HAP-1 (cell line): ENCODE data around the gene SYCE3.
"Not testable (repeated sequence)": the region's sequence is repeated elsewhere in the genome, so short reads cannot be mapped to it uniquely, and the experiment has no call there.

Experiments
- DNase-seq, 2 experiments: peaks; one replicate each; pipeline ENCODE4 v3.0.0-alpha.2; 2016 to 2020; ENCODE audit warnings: low spot score in 2 of 2
- H3K27me3 ChIP-seq: fragments of 250-450 bp; sonication (Bioruptor Pico); 2 replicates; pipeline ENCODE4 v1.5.1; 2020; ENCODE audit warnings: low read depth, mild to moderate bottlenecking, moderate library complexity
- H3K36me3 ChIP-seq: fragments of 250-450 bp; sonication (Bioruptor Pico); replicated peaks from 2 replicates; pipeline ENCODE4 v1.5.1; 2020; ENCODE audit warnings: mild to moderate bottlenecking
- H3K4me1 ChIP-seq: fragments of 250-450 bp; sonication (Bioruptor Pico); 2 replicates; pipeline ENCODE4 v1.5.1; 2020; ENCODE audit warnings: mild to moderate bottlenecking
- H3K4me3 ChIP-seq: fragments of 250-450 bp; sonication (Bioruptor Pico); 2 replicates; pipeline ENCODE4 v1.5.1; 2020; ENCODE audit warnings: mild to moderate bottlenecking, moderate library complexity
- H3K9me3 ChIP-seq: fragments of 250-450 bp; sonication (Bioruptor Pico); 2 replicates; pipeline ENCODE4 v1.5.1; 2020; ENCODE audit warnings: mild to moderate bottlenecking, moderate library complexity
- in situ Hi-C: fragments of 300-500 bp; cut with MboI; formaldehyde crosslinking; loops from 3 replicates; pipeline ENCODE4 v1.14.3; 2020; ENCODE audit warnings: low sequenced_read_pairs, inconsistent platforms, mixed read lengths

SYCE3 gene

DNA sequence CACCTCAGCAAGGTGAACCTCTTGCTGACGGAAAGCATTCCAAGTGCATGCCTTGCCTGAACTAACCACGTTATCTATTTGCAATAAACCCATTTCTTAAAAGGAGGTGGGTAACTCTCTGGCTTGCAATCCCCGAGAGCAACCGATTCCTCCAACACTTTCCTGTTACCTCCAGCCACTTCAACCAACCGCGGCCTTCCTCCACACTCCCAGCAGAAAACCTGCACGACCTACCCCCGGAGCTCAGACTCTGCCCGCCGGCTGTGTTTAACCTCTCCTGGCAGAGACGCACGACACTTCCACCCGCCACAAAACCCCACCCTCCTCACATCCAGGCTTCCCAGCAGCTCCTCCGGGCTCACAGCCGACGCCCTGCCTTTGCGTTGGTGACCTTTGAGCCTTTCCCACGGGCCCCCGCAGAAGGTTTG is 38.0 kb downstream of the SYCE3 start:
- in situ Hi-C loops: no loop called here

GRCh38 chr22:50523806-50524675 is 38.7 kb downstream of the SYCE3 start:
- in situ Hi-C loops: no loop called here
- H3K4me1 ChIP-seq: peaks cover 8% of the 10 kb centered on the region; the same call in 1 of the 2 replicates
- peak in 1 of 2 experiments; percentile 23 for DNase-seq
- H3K9me3 ChIP-seq: no peaks in the 10 kb centered on the region
- H3K36me3 ChIP-seq: peaks cover 50% of the 10 kb centered on the region
- peak overlapping the region; percentile 87 for H3K4me3 ChIP-seq
- no peaks in the 10 kb centered on the region for H3K27me3 ChIP-seq

More for the DNA sequence above, 38.0 kb downstream of the SYCE3 start:
- Histone ChIP-seq H3K9me3 (no peaks in the 10 kb centered on the region), H3K4me3 (peak overlapping the region; percentile 87), H3K4me1 (peaks cover 8% of the 10 kb centered on the region; the same call in 1 of the 2 replicates), H3K27me3 (no peaks in the 10 kb centered on the region), H3K36me3 (peaks cover 43% of the 10 kb centered on the region)
- DNase-seq: no peak

DNA sequence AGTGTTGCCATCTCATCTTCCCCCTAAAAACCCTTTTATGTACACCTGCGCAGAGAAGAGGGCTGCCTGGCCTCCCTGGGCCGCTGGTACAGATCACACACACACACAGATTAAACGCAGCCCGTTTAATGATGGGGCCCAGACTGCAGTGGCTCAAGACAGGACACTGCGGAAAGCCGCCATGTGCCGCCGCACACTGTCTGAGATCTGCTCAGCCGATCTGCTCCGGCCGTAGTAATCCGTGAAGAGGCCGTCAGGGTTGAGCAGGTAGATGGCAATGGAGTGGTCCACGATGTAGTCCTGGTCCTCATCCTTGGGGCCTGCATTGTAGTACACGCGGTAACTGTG is 39.3 kb downstream of the SYCE3 start:
- Histone ChIP-seq H3K4me3 (no peak overlapping the region), H3K4me1 (peaks cover 8% of the 10 kb centered on the region; the same call in 1 of the 2 replicates), H3K9me3 (no peaks in the 10 kb centered on the region), H3K36me3 (peaks cover 54% of the 10 kb centered on the region), H3K27me3 (no peaks in the 10 kb centered on the region)
- no peak for DNase-seq
- in situ Hi-C loops: no loop called here

GRCh38 chr22:50522806-50523438 is 39.8 kb downstream of the SYCE3 start:
- peaks cover 8% of the 10 kb centered on the region; the same call in 1 of the 2 replicates for H3K4me1 ChIP-seq
- H3K27me3 ChIP-seq: no peaks in the 10 kb centered on the region
- H3K36me3 ChIP-seq: peaks cover 59% of the 10 kb centered on the region
- H3K9me3 ChIP-seq: no peaks in the 10 kb centered on the region
- in situ Hi-C loops: no loop called here
- no peak overlapping the region for H3K4me3 ChIP-seq
- no peak for DNase-seq

- in situ Hi-C loops: no loop called here
- no peak overlapping the region for H3K4me3 ChIP-seq
- H3K9me3 ChIP-seq: no peaks in the 10 kb centered on the region
- H3K36me3 ChIP-seq: peaks cover 64% of the 10 kb centered on the region
- peaks cover 7% of the 10 kb centered on the region; the same call in 1 of the 2 replicates for H3K4me1 ChIP-seq
- DNase-seq: no peak
- no peaks in the 10 kb centered on the region for H3K27me3 ChIP-seq
Observed at GRCh38 chr22:50522208-50522805, 40.4 kb downstream of the SYCE3 start.

DNA sequence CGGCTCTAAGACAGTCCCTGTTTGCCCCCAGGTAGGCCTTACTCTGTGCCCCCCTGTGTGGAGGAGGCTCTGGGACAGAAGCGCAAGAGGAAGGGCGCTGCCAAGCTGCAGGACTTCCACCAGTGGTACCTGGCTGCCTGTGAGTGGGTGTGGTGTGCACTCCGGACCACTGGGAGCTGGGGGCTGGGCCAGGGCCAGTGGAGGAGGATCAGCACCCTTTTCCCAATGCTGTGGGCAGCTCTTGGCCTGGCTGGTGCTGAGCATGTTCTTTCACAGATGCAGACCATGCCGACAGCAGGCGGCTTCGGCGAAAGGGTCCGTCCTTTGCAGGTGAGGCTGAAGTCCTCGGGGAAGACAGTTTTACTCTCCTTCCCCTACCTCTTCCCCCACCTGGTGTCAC is 41.0 kb downstream of the SYCE3 start:
- Histone ChIP-seq H3K9me3 (no peaks in the 10 kb centered on the region), H3K36me3 (peaks cover 67% of the 10 kb centered on the region), H3K27me3 (no peaks in the 10 kb centered on the region), H3K4me3 (no peak overlapping the region), H3K4me1 (peaks cover 1% of the 10 kb centered on the region; the same call in 1 of the 2 replicates)
- DNase-seq: no peak
- in situ Hi-C loops: no loop called here

GRCh38 chr22:50520826-50521453 is 41.8 kb downstream of the SYCE3 start:
- in situ Hi-C loops: no loop called here
- no peak for DNase-seq
- Histone ChIP-seq H3K9me3 (no peaks in the 10 kb centered on the region), H3K36me3 (peaks cover 74% of the 10 kb centered on the region), H3K4me1 (no peaks in the 10 kb centered on the region), H3K27me3 (no peaks in the 10 kb centered on the region), H3K4me3 (no peak overlapping the region)

- H3K9me3 ChIP-seq, H3K4me1 ChIP-seq, in situ Hi-C loops, H3K27me3 ChIP-seq, DNase-seq, H3K4me3 ChIP-seq: not testable (repeated sequence)
- peaks cover 75% of the 10 kb centered on the region for H3K36me3 ChIP-seq
Observed at GRCh38 chr22:50520184-50520583, 42.5 kb downstream of the SYCE3 start.

- H3K27me3 ChIP-seq: no peaks in the 10 kb centered on the region
- no peak for DNase-seq
- H3K4me3 ChIP-seq: no peak overlapping the region
- no peaks in the 10 kb centered on the region for H3K4me1 ChIP-seq
- H3K36me3 ChIP-seq: peaks cover 74% of the 10 kb centered on the region
- no peaks in the 10 kb centered on the region for H3K9me3 ChIP-seq
- in situ Hi-C loops: loop anchor here (10.0 kb wide), 1 partner anchor 264 kb away; the partner anchor contains the start of gene HDAC10
Observed at GRCh38 chr22:50519151-50519550, 43.6 kb downstream of the SYCE3 start.

DNA sequence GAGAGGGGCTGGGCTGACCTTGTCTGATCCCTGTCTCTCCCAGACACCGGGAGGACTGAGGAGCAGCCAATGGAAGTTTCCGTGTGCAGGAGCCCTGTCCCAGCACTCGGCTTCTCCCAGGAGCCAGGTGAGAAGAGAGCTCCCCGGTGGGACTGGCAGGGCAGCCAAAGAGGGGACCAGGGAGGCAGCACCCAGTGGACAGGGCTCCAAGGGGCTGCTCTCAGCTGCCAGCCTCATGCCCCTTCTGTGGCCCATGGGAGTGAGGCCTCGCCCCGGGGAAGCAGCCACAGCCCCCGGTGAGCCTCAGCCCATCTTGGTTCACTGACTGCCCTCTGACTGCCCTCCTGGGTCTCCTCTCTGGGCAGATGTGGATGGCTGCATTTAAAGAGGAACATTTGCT is 44.1 kb downstream of the SYCE3 start:
- in situ Hi-C loops: loop anchor here (10.0 kb wide), 1 partner anchor 264 kb away; the partner anchor contains the start of gene HDAC10

DNA sequence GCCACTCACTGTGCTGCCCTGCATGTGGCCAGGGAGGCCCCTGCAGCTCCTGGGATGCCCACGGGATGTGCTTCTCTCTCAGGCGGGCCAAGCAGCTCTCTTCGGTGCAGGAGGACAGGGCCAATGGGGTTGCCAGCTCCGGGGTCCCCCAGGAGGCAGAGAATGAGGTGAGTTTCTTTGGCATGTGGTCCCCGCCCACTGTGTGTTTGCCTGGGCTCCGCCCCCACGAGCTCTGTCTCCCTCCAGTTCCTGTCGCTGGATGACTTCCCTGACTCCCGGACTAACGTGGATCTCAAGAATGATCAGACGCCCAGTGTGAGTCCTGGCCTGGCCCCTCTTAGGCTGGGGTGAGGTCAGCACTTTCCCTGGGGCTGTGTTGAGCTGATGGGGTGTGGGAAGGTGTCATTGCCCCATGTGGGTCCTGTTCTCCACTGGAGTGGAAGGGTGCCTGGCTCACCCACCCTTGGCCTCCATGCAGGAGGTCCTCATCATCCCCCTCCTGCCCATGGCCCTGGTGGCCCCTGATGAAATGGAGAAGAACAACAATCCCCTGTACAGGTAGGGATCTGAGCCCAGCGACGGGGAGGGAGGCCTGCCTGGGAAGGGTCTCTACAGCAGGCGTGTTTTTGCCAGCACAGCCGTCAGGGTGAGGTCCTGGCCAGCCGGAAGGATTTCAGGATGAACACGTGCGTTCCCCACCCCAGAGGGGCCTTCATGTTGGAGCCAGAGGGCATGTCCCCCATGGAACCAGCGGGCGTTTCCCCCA is 45.0 kb downstream of the SYCE3 start:
- Histone ChIP-seq H3K9me3 (no peaks in the 10 kb centered on the region), H3K27me3 (no peaks in the 10 kb centered on the region)

More for the DNA sequence above, 44.1 kb downstream of the SYCE3 start:
- H3K9me3 ChIP-seq: no peaks in the 10 kb centered on the region
- no peaks in the 10 kb centered on the region for H3K4me1 ChIP-seq
- peaks cover 68% of the 10 kb centered on the region for H3K36me3 ChIP-seq
- no peak for DNase-seq
- H3K4me3 ChIP-seq: no peak overlapping the region
- no peaks in the 10 kb centered on the region for H3K27me3 ChIP-seq

GRCh38 chr22:50516891-50517290 is 45.8 kb downstream of the SYCE3 start:
- Histone ChIP-seq H3K9me3 (no peaks in the 10 kb centered on the region), H3K27me3 (no peaks in the 10 kb centered on the region), H3K4me1 (no peaks in the 10 kb centered on the region), H3K36me3 (peaks cover 58% of the 10 kb centered on the region), H3K4me3 (no peak overlapping the region)
- in situ Hi-C loops: loop anchor here (10.0 kb wide), 1 partner anchor 262 kb away; the partner anchor contains the start of gene HDAC10
- DNase-seq: no peak

More for the DNA sequence above, 45.0 kb downstream of the SYCE3 start:
- peaks cover 63% of the 10 kb centered on the region for H3K36me3 ChIP-seq
- no peak for DNase-seq
- H3K4me3 ChIP-seq: no peak overlapping the region
- in situ Hi-C loops: loop anchor here (10.0 kb wide), 1 partner anchor 263 kb away; the partner anchor contains the start of gene HDAC10
- no peaks in the 10 kb centered on the region for H3K4me1 ChIP-seq

DNA sequence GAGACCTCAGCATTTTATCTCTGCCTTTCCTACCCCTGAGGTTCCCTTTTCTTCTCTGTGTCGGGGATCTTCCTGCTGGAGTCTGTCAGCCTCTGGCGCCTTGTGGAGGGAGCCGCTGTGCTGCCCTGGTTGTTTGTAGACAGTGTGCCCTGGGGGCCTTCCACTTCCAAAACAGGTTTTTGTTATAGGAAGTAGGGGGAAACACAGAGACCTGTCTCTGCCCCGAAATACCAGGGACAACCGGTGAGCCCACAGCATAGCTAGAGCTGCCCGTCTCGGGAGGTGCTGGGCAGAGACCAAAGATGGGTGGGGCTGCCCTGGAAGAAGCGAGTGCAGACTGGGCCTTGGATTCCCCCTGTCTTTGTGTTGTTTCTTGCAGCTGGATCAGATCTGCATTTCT is 46.7 kb downstream of the SYCE3 start:
- peaks cover 52% of the 10 kb centered on the region for H3K36me3 ChIP-seq
- DNase-seq: no peak
- in situ Hi-C loops: loop anchor here (10.0 kb wide), 1 partner anchor 261 kb away; the partner anchor contains the start of gene HDAC10

More for the DNA sequence above, 46.7 kb downstream of the SYCE3 start:
- Histone ChIP-seq H3K27me3 (no peaks in the 10 kb centered on the region), H3K9me3 (no peaks in the 10 kb centered on the region), H3K4me1 (no peaks in the 10 kb centered on the region), H3K4me3 (no peak overlapping the region)
